Natural killer cell treated with Interleukin-12 subunit alpha and Interleukin-12 subunit beta and Interleukin-15 and Interleukin-18, amount 100 ng/mL, for 72 hours (primary cell): ENCODE measurements around the gene APBA2. TPM values are rescaled to one million over a fixed set of nuclear protein-coding genes. Genes with fewer than 3 reads are reported as not detected.

Source experiments
- ATAC-seq, 2 donors: fragments of 150-1000 bp; cut with Tn5 transposase in 1 of 2; sonication (Bioruptor Pico), chemical (Tn5 transposase) in 1 of 2; 2 replicates each; pipeline ENCODE4 v1.10.0; 2021
- DNase-seq: peaks from one replicate; pipeline ENCODE4 v3.0.0; 2022; ENCODE audit warnings: low spot score
- H3K27ac Mint-ChIP-seq, 2 donors: 1 replicate in 1 of 2; 2 replicates in 1 of 2; pipeline ENCODE4 v1.8.0; 2022; ENCODE audit warnings: mixed read lengths in 2 of 2, mild to moderate bottlenecking in 1 of 2, moderate library complexity in 1 of 2
- H3K27me3 Mint-ChIP-seq, 2 donors: 1 replicate in 1 of 2; 2 replicates in 1 of 2; pipeline ENCODE4 v1.8.0; 2022; ENCODE audit warnings: mixed read lengths in 2 of 2
- H3K36me3 Mint-ChIP-seq: one replicate; pipeline ENCODE4 v1.8.0; 2022; ENCODE audit warnings: mixed read lengths
- H3K4me1 Mint-ChIP-seq, 2 donors: 1 replicate in 1 of 2; 2 replicates in 1 of 2; pipeline ENCODE4 v1.8.0; 2022; ENCODE audit warnings: low read depth in 2 of 2, mixed read lengths in 2 of 2, mild to moderate bottlenecking in 1 of 2
- H3K4me3 Mint-ChIP-seq: one replicate; pipeline ENCODE4 v1.8.0; 2022; ENCODE audit warnings: mixed read lengths
- H3K9me3 Mint-ChIP-seq: 2 replicates; pipeline ENCODE4 v1.8.0; 2022; ENCODE audit warnings: mixed read lengths
- total RNA-seq, 2 donors: library from RNA; stranded (reverse); gene quantifications; one replicate each; pipeline ENCODE4 v1.2.3, GENCODE V29; 2022

The APBA2 gene
- total RNA-seq, 2 donors from 2014 or later: 6.0 to 19.4 TPM

- DNase-seq: no peak
- Mint-ChIP-seq H3K4me3 (no peak overlapping the region), H3K9me3 (no peaks in the 10 kb centered on the region)
Measured at GRCh38 chr15:28868744-28869345, 16.9 kb upstream of the APBA2 start.

GRCh38 chr15:28871168-28871567 lies 14.6 kb upstream of the APBA2 start:
- H3K36me3 Mint-ChIP-seq: no peaks in the 10 kb centered on the region
- no peak overlapping the region for H3K27ac Mint-ChIP-seq
- H3K9me3 Mint-ChIP-seq: no peaks in the 10 kb centered on the region
- H3K4me1 Mint-ChIP-seq: peaks cover 0 to 6% of the 10 kb centered on the region in 2 donors
- peaks cover 0 to 2% of the 10 kb centered on the region in 2 donors for H3K27me3 Mint-ChIP-seq
- ATAC-seq (no peak), DNase-seq (no peak)
- no peak overlapping the region for H3K4me3 Mint-ChIP-seq

More at GRCh38 chr15:28868744-28869345, 16.9 kb upstream of the APBA2 start:
- ATAC-seq: peak; percentile 31 to 40
- no peak overlapping the region for H3K27ac Mint-ChIP-seq
- H3K36me3 Mint-ChIP-seq: no peaks in the 10 kb centered on the region
- H3K4me1 Mint-ChIP-seq: peaks cover 0 to 3% of the 10 kb centered on the region in 2 donors
- H3K27me3 Mint-ChIP-seq: no peaks in the 10 kb centered on the region

GRCh38 chr15:28873006-28873405 lies 12.8 kb upstream of the APBA2 start:
- DNase-seq (no peak), ATAC-seq (no peak)
- H3K4me1 Mint-ChIP-seq: peaks cover 0 to 6% of the 10 kb centered on the region in 2 donors
- H3K27ac Mint-ChIP-seq: no peak overlapping the region
- H3K4me3 Mint-ChIP-seq: no peak overlapping the region
- H3K27me3 Mint-ChIP-seq: peaks cover 0 to 2% of the 10 kb centered on the region in 2 donors
- no peaks in the 10 kb centered on the region for H3K9me3 Mint-ChIP-seq
- H3K36me3 Mint-ChIP-seq: no peaks in the 10 kb centered on the region

GRCh38 chr15:28873585-28874190 lies 12.1 kb upstream of the APBA2 start:
- no peak for ATAC-seq
- Mint-ChIP-seq H3K27me3 (peaks cover 0 to 2% of the 10 kb centered on the region in 2 donors), H3K4me1 (peaks cover 0 to 6% of the 10 kb centered on the region in 2 donors), H3K27ac (no peak overlapping the region), H3K36me3 (no peaks in the 10 kb centered on the region), H3K9me3 (no peaks in the 10 kb centered on the region), H3K4me3 (no peak overlapping the region)
- no peak for DNase-seq

- Mint-ChIP-seq H3K27ac (no peak overlapping the region), H3K27me3 (peaks cover 0 to 2% of the 10 kb centered on the region in 2 donors), H3K4me3 (no peak overlapping the region), H3K9me3 (no peaks in the 10 kb centered on the region), H3K36me3 (no peaks in the 10 kb centered on the region), H3K4me1 (peaks cover 0 to 6% of the 10 kb centered on the region in 2 donors)
- ATAC-seq (no peak), DNase-seq (no peak)
Measured at GRCh38 chr15:28875461-28876000, 10.2 kb upstream of the APBA2 start.

GRCh38 chr15:28876131-28876844 lies 9.5 kb upstream of the APBA2 start:
- Mint-ChIP-seq H3K4me3 (no peak overlapping the region), H3K27me3 (peaks cover 0 to 2% of the 10 kb centered on the region in 2 donors), H3K36me3 (no peaks in the 10 kb centered on the region), H3K27ac (no peak overlapping the region), H3K4me1 (peaks cover 0 to 6% of the 10 kb centered on the region in 2 donors), H3K9me3 (no peaks in the 10 kb centered on the region)
- ATAC-seq (no peak), DNase-seq (no peak)

GRCh38 chr15:28876845-28877185 lies 9.0 kb upstream of the APBA2 start:
- DNase-seq: no peak
- Mint-ChIP-seq H3K4me3 (no peak overlapping the region), H3K27me3 (peaks cover 0 to 2% of the 10 kb centered on the region in 2 donors), H3K36me3 (no peaks in the 10 kb centered on the region), H3K27ac (no peak overlapping the region), H3K4me1 (peaks cover 0 to 6% of the 10 kb centered on the region in 2 donors), H3K9me3 (no peaks in the 10 kb centered on the region)
- ATAC-seq: no peak

- Mint-ChIP-seq H3K36me3 (no peaks in the 10 kb centered on the region), H3K4me3 (no peak overlapping the region), H3K27ac (no peak overlapping the region), H3K27me3 (peaks cover 0 to 2% of the 10 kb centered on the region in 2 donors), H3K9me3 (no peaks in the 10 kb centered on the region), H3K4me1 (peaks cover 0 to 4% of the 10 kb centered on the region in 2 donors)
- ATAC-seq: no peak
- DNase-seq: no peak
Measured at GRCh38 chr15:28878209-28878608, 7.6 kb upstream of the APBA2 start.

GRCh38 chr15:28879551-28879950 lies 6.2 kb upstream of the APBA2 start:
- H3K36me3 Mint-ChIP-seq: no peaks in the 10 kb centered on the region
- no peaks in the 10 kb centered on the region for H3K9me3 Mint-ChIP-seq
- no peak overlapping the region for H3K4me3 Mint-ChIP-seq
- peaks cover 0 to 2% of the 10 kb centered on the region in 2 donors for H3K27me3 Mint-ChIP-seq
- peaks cover 0 to 2% of the 10 kb centered on the region in 2 donors for H3K4me1 Mint-ChIP-seq
- no peak overlapping the region for H3K27ac Mint-ChIP-seq
- ATAC-seq (no peak), DNase-seq (no peak)

GRCh38 chr15:28880680-28881079 lies 5.1 kb upstream of the APBA2 start:
- Mint-ChIP-seq H3K9me3 (no peaks in the 10 kb centered on the region), H3K36me3 (no peaks in the 10 kb centered on the region)

GRCh38 chr15:28881170-28881569 lies 4.6 kb upstream of the APBA2 start:
- Mint-ChIP-seq H3K27ac (no peak overlapping the region), H3K4me3 (no peak overlapping the region), H3K36me3 (no peaks in the 10 kb centered on the region), H3K4me1 (no peaks in the 10 kb centered on the region), H3K27me3 (no peaks in the 10 kb centered on the region), H3K9me3 (no peaks in the 10 kb centered on the region)
- DNase-seq: no peak
- ATAC-seq: no peak

More at GRCh38 chr15:28880680-28881079, 5.1 kb upstream of the APBA2 start:
- ATAC-seq (no peak), DNase-seq (no peak)
- Mint-ChIP-seq H3K4me3 (no peak overlapping the region), H3K4me1 (peaks cover 0 to 2% of the 10 kb centered on the region in 2 donors), H3K27me3 (peaks cover 0 to 2% of the 10 kb centered on the region in 2 donors), H3K27ac (no peak overlapping the region)

GRCh38 chr15:28881600-28881999 lies 4.2 kb upstream of the APBA2 start:
- ATAC-seq (no peak), DNase-seq (no peak)
- H3K9me3 Mint-ChIP-seq: no peaks in the 10 kb centered on the region
- H3K27ac Mint-ChIP-seq: no peak overlapping the region
- no peak overlapping the region for H3K4me3 Mint-ChIP-seq
- no peaks in the 10 kb centered on the region for H3K4me1 Mint-ChIP-seq
- H3K36me3 Mint-ChIP-seq: no peaks in the 10 kb centered on the region
- H3K27me3 Mint-ChIP-seq: no peaks in the 10 kb centered on the region

- H3K27me3 Mint-ChIP-seq: no peaks in the 10 kb centered on the region
- ATAC-seq: no peak
Measured at GRCh38 chr15:28884151-28884940, 1.4 kb upstream of the APBA2 start.

More at GRCh38 chr15:28884151-28884940, 1.4 kb upstream of the APBA2 start:
- no peaks in the 10 kb centered on the region for H3K36me3 Mint-ChIP-seq
- H3K4me1 Mint-ChIP-seq: peaks cover 5 to 15% of the 10 kb centered on the region in 2 donors
- H3K9me3 Mint-ChIP-seq: no peaks in the 10 kb centered on the region
- DNase-seq: peak; percentile 41
- H3K4me3 Mint-ChIP-seq: no peak overlapping the region
- H3K27ac Mint-ChIP-seq: no peak overlapping the region
